Measurements from ENCODE around the gene PEG3.
A peak's percentile ranks its signal among the peaks of the same experiment; 100 is the strongest.

Gene PEG3

DNA sequence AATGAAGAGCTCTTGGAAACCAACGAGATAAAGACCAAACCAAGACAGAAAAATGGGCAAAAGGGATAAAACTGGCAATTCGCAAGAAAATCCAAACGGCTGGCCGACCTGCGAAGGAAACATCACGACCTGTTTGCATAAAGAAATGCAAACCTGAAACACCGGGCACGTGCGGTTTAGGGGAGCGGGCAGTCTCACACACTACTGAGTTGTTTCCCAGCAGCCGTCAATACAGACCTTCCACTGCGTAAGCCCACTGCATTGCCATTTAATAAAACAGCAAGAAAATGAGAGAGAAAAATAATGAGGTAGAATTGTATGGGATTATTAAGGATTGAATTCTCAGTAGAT, 642 bp upstream of the PEG3 start:
- no peak for DNase-seq
- intact Hi-C loops (cut with DNase I) = no loop called here

GRCh38 chr19:56839652-56840450, 675 bp downstream of the PEG3 start:
- intact Hi-C loops (cut with DNase I) = loop anchor here (10.0 kb wide), 2 partner anchors 115 to 145 kb away; no protein-coding TSS in a partner anchor
- DNase-seq = peak in 39 of 42 donors; percentile 88 to 98 (median 96)

DNA sequence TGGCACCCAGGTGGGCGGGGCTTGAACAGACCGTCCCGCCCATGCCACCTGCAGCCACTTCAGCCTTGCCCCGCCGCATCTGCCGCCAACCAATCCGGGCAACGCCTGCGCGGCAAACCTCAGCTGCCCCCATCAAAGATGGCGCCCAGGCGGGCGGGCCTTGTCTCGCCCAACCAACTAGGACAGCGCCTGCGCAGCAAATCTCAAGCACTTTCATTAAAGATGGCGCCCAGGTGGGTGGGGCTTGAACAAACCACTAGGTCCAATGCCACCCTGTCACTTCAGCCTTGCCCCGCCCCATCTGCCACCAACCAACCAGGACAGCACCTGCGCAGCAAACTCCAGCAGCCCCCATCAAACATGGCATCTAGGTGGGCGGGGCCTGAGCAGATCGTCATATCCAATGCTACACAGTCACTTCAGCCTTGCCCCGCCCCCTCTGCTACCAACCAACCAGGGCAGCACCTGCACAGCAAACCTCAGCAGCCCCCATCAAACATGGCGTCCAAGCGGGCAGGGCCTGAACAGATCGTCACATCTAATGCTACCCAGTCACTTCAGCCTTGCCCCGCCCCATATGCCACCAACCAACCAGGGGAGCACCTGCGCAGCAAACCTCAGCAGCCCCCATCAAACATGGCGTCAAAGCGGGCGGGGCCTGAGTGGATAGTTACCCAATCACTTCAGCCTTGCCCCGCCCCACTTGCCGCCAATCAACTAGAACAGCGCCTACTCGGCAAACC, 1.4 kb downstream of the PEG3 start:
- intact Hi-C loops (cut with DNase I) = loop anchor here (10.0 kb wide), 2 partner anchors 114 to 144 kb away; no protein-coding TSS in a partner anchor
- DNase-seq = peak in 41 of 42 donors; percentile 90 to 100 (median 97)

GRCh38 chr19:56838024-56838908, 2.3 kb downstream of the PEG3 start:
- DNase-seq = peak; percentile 59 to 90 (median 78)
- intact Hi-C loops (cut with DNase I) = loop anchor here (10.0 kb wide), 2 partner anchors 113 to 143 kb away; no protein-coding TSS in a partner anchor

GRCh38 chr19:56837492-56838023, 3.0 kb downstream of the PEG3 start:
- intact Hi-C loops (cut with DNase I) = loop anchor here (10.0 kb wide), 2 partner anchors 113 to 143 kb away; no protein-coding TSS in a partner anchor
- peak; percentile 64 to 93 (median 80) for DNase-seq

DNA sequence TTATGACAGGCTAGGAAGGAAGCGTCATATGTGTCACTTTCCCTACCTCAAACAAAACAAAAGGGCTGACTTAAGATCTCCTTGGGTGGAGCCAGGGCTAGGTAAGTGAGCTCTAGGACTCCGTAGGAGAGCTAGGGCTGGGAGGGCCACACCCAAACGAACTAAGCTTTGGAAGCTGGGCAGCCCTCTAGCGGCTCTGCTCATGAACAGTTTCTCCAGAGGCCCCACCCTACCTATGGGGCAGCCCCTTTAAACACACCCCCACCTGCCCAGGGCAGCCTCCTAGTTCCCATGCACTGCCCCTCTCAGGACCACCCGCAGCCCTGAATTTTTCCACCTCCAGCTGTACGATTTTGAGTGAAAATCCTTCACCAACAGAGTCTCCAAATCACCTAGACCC, 3.5 kb downstream of the PEG3 start:
- peak in 26 of 42 donors; percentile 11 to 73 (median 34) for DNase-seq
- intact Hi-C loops (cut with DNase I) = loop anchor here (10.0 kb wide), 2 partner anchors 112 to 142 kb away; no protein-coding TSS in a partner anchor

DNA sequence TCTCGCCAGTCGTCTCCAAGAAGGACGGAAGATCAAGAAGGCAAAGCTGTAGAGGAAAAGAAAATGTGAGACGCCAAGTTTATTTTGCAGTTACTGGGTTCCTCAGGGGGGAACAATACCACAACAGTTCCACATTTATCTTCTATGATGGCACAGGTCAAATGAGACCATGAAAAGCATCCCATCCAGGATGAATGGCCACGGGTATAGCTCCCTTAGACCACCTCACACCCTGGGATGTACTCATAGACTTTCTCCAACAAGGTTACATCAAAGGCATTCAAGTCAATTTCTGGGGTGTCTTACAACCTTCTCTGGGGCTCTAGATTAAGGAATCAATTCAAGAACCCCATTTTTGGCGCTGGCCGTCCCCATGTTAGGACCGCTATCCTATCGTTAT, 4.5 kb downstream of the PEG3 start:
- intact Hi-C loops (cut with DNase I) = loop anchor here (10.0 kb wide), 2 partner anchors 111 to 141 kb away; no protein-coding TSS in a partner anchor

DNA sequence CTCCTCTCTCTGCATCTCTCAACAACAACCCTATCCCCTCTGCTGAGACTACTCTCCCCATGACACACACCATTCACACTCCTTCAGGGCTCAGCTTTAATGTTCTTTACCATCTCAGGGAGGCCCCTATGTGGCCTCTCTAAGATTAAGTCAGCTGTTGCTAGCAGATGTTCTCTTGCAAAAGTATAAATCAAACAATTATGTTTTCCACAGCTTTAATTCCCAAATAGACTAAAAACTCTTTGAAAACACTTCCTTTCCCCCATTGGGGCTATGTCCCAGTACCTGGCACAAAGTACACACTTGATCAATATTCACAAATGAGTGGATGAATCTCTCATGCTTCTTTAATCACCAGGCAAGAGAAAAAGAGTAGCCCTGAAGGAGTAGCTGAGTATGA, 5.1 kb downstream of the PEG3 start:
- no peak for DNase-seq
- intact Hi-C loops (cut with DNase I) = loop anchor here (10.0 kb wide), 2 partner anchors 111 to 141 kb away; no protein-coding TSS in a partner anchor

More for the DNA sequence above, 4.5 kb downstream of the PEG3 start:
- no peak for DNase-seq

DNA sequence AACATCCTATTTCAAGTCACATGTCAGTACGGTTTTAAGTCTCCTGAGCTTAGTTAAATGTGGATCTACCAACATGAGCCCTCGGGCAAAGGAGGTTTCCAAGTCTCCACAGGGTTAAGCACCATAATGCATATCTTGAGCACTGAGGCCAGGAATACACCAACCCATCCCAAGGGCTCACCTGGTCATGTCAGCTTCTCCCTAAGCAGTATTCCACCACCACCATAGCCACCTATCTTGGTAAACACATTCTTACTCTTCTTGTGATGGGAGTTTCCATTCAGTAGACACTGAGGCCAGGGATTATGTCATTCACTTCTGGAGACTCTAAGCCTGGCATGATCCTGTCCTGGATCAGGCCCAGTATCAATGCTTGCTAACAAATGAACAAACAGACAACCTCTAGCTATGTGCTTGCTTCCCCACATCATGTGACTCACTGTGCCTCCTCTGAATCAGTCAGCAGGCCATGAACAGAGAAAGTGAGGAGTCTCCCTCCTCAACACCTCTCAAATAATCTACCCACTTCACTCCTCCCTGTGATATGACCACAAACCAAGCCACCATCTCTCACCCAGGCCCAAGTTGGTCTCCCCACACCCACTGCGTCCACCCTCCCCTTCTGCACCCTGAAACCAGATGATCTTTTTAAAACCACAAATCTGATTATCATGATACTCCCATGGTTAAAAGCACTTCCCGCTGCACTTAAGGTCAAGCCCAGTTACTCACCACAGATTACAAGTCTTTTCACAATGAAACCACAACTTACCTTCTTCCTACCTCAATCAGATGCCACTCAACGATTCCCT, 5.8 kb downstream of the PEG3 start:
- no peak for DNase-seq
- intact Hi-C loops (cut with DNase I) = loop anchor here (10.0 kb wide), 2 partner anchors 110 to 140 kb away; no protein-coding TSS in a partner anchor

DNA sequence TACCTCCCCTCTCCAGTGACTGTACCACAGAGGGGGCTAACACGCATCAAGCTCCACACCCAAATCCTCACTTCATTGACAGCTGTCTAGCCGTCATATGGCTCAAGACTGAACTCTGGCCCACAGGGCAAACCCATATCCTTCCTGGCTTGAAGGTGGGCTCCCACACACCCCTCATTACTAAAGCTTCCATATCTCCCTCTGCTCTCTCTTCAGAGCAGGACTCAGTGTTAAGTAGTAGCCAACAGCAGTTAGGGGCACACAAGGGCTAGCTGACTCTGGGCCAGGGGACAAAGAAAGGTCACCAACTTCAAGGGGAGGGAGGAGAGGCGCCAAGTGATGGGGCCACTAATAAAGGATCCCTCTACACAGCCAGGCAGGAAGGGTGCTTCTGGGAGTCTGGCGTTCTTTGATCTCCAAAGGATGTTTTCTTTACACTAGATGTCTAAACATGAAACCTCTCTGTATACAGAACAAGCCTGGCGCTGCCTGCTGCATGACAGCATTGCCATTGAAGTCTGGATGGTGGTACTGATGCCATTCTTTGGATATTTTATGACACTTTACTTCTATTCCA, 8.1 kb downstream of the PEG3 start:
- DNase-seq = no peak
- intact Hi-C loops (cut with DNase I) = loop anchor here (10.0 kb wide), 2 partner anchors 108 to 138 kb away; no protein-coding TSS in a partner anchor

DNA sequence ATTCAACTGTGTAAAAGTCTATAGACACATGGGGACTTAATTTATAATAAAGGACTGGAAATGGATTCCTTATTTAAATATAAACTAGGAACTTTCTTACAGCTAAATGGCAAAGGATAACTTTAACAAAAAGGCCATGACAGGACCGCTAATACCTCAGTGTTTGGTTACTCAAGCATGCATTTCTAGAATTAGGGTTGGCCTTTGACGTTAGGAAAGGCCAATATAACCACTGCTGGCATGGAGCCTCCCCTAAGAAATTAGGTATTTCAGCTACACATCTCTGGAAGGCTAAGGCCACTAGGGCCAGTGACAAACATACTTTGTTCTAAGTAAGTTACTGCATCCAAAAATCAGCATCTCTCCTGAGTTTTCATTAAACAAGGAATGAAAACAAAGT, 9.3 kb downstream of the PEG3 start:
- intact Hi-C loops (cut with DNase I) = loop anchor here (10.0 kb wide), 2 partner anchors 106 to 136 kb away; no protein-coding TSS in a partner anchor
- no peak for DNase-seq

DNA sequence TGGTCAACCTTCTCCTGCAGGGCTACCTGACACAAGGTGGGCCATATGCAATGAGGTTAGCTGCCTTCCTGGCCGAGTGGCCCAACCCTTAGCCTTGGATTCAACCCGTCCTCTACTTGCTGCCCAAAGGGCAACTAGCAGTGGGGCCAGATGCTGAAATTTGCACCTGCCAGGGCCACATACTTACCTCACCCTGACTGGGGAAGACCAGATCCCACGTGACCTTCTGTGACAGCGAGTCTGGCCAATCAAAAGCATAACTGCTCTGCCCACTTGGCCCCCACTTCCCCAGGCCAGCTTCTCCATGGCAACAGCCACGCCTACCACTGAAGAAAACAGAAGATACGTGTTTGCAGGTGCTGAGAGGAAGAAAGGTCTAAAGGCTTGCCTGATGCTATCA, 10.9 kb downstream of the PEG3 start:
- DNase-seq = peak in 1 of 42 donors; percentile 36
- intact Hi-C loops (cut with DNase I) = no loop called here

DNA sequence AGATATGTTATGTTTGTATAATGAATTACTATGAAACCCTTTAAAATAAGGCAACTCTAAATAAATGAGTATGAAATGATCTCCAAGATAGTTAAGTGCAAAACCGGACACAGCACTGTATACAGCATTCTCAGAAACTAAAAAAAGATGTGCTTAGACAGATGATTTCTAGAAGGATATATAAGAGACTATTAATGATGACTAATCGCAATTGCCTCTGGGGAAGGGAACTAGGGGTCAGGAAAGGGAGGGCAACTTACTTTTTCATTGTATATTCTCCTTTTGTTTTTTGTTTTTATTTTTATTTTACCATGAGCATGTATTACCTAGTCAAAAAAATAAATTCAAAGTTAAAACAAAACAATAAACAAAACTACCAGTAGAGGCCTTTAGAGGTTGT, 12.8 kb downstream of the PEG3 start:
- intact Hi-C loops (cut with DNase I) = no loop called here
- DNase-seq = no peak

DNA sequence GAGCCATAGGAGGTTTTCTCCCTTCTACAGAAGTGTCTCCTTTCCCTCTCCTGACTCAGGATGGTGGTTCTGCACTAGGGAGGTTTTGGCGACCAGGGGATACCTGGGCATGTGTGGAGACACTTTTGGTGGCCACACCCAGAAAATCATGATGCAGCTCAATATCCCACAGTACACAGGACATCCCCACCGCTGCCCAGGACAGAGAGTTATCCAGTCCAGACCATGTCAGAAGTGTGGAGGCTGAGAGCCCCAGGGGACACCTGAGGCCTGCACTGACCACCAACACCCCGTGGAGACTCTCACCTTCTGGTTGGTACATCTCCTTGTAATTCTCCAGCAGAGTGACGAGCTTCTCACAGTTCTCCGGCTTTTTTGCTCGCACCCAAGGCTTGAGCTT, 16.6 kb downstream of the PEG3 start:
- peak in 1 of 42 donors; percentile 21 for DNase-seq
- intact Hi-C loops (cut with DNase I) = no loop called here

DNA sequence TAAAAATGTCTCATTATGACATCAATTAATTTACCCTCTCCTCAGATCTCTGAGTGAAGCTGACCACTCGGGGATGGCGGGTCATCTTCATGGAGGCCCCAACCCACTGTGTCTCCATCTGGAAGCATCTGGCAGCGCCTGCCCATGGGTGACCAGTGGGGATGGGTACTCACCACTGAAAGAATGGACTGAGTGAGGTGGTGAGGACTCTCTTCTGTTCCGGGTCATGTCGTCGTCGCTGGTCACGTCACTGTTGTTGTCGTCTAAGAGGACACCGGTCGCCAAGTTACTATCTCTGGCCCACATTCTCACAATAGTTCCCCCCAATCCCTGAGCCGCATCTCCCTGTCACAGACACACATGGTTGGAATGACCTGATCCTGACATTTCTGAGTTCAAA, 17.1 kb downstream of the PEG3 start:
- DNase-seq = peak in 1 of 42 donors; percentile 22
- intact Hi-C loops (cut with DNase I) = no loop called here

- intact Hi-C loops (cut with DNase I) = no loop called here
- no peak for DNase-seq
Measured at GRCh38 chr19:56822755-56823154, 17.8 kb downstream of the PEG3 start.

DNA sequence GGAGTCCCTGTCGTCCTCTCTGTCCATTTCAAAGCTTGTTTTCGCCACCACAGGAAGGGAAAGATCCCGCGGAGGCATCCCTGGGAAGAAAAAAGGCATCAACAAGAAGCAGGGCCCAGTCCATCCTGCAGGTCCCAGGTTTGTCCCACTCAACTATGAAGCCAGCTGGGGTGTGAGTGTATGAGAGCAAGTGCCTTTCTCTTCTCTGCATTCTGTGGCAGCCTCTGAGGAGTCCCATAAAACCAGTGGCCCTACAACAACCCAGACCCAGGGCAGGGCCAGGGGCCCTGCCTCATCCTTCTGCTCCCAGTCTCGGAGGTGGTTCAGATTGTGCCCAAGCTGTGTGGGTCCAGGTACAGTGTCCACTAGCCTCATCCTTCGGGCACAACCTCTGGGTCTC, 18.9 kb downstream of the PEG3 start:
- intact Hi-C loops (cut with DNase I) = no loop called here
- DNase-seq = no peak
